Thyroid gland (tissue), 4 donors: ENCODE results near the gene ATRNL1.

Source experiments
- POLR2A ChIP-seq, 2 donors: fragments of 450-650 bp; IDR thresholded peaks; one replicate each; pipeline ENCODE4 v1.6.1; 2017; ENCODE audit warnings: antibody characterized with exemption in 2 of 2, mild to moderate bottlenecking in 2 of 2, moderate library complexity in 1 of 2
- TF ChIP-seq, protein P1 (sequence below), 6 experiments: fragments of 200-600 bp in 3 of 6; fragments of 450-650 bp in 3 of 6; sonication (generic) in 3 of 6; IDR thresholded peaks; one replicate each; pipeline ENCODE4 v1.5.1; 2016 to 2019; ENCODE audit warnings: antibody characterized with exemption in 6 of 6, mild to moderate bottlenecking in 2 of 6, inconsistent platforms in 1 of 6, moderate library complexity in 1 of 6

DNA sequence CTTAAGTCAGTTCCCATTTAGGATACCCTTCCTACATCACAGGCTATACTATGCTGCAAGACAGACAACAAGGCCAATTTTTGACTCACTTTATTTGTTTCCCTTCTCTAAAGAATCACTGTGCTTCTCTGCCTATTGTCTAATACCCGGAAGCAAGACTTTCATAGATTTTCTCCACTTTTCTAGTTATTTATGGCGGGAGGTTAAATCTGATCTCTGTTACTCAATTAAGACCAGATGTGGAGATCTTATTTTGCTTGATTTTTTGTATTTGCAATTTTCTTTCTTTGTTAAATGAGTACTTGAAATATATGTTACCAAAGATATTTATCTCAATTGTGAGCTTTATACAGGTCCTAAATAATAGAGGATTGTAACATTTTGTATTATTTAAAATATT lies 511.5 kb downstream of the ATRNL1 start:
- TF ChIP-seq, protein P1, sequence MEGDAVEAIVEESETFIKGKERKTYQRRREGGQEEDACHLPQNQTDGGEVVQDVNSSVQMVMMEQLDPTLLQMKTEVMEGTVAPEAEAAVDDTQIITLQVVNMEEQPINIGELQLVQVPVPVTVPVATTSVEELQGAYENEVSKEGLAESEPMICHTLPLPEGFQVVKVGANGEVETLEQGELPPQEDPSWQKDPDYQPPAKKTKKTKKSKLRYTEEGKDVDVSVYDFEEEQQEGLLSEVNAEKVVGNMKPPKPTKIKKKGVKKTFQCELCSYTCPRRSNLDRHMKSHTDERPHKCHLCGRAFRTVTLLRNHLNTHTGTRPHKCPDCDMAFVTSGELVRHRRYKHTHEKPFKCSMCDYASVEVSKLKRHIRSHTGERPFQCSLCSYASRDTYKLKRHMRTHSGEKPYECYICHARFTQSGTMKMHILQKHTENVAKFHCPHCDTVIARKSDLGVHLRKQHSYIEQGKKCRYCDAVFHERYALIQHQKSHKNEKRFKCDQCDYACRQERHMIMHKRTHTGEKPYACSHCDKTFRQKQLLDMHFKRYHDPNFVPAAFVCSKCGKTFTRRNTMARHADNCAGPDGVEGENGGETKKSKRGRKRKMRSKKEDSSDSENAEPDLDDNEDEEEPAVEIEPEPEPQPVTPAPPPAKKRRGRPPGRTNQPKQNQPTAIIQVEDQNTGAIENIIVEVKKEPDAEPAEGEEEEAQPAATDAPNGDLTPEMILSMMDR (IDR thresholded peaks at IDR 0.05), result no peak
- TF ChIP-seq POLR2A (IDR thresholded peaks at IDR 0.05), result no peak
